Gastrocnemius medialis (tissue), 4 donors: Measurements from ENCODE around the gene GSG1L. TPM values are rescaled to one million over a fixed set of nuclear protein-coding genes. Genes with fewer than 3 reads are reported as not detected.

Experiments
- ATAC-seq, 2 donors: fragments of 150-250 bp; one replicate each; pipeline ENCODE4 v1.9.1; 2016
- DNase-seq, 2 donors: peaks; one replicate each; pipeline ENCODE4 v3.0.0-alpha.2; 2019
- H3K27ac ChIP-seq, 4 donors: fragments of 200-600 bp; sonication (generic); 1 replicate in 1 of 4; 2 replicates in 3 of 4; pipeline ENCODE4 v1.5.1; 2016 to 2018; ENCODE audit warnings: mild to moderate bottlenecking in 2 of 4, moderate library complexity in 1 of 4
- H3K27me3 ChIP-seq, 3 donors: fragments of 200-600 bp; sonication (generic) in 2 of 3; 1 replicate in 1 of 3; 2 replicates in 2 of 3; pipeline versions ENCODE4 v1.5.1 to v1.6.0; 2016 to 2019; ENCODE audit warnings: mild to moderate bottlenecking in 1 of 3, moderate library complexity in 1 of 3
- H3K36me3 ChIP-seq, 2 donors: fragments of 200-600 bp; sonication (generic) in 1 of 2; one replicate each; pipeline ENCODE4 v1.5.1; 2017 to 2018
- H3K4me1 ChIP-seq, 2 donors: fragments of 200-600 bp; sonication (generic) in 1 of 2; one replicate each; pipeline ENCODE4 v1.5.1; 2016 to 2017; ENCODE audit warnings: mild to moderate bottlenecking in 2 of 2
- H3K4me3 ChIP-seq, 4 donors: fragments of 200-600 bp; sonication (generic) in 3 of 4; 1 replicate in 1 of 4; 2 replicates in 3 of 4; pipeline ENCODE4 v1.5.1; 2016 to 2019; ENCODE audit warnings: mild to moderate bottlenecking in 2 of 4
- H3K9me3 ChIP-seq, 3 donors: fragments of 200-600 bp; sonication (generic) in 2 of 3; 1 replicate in 1 of 3; 2 replicates in 2 of 3; pipeline ENCODE4 v1.5.1; 2016 to 2019
- CTCF ChIP-seq, 5 experiments: fragments of 450-650 bp in 3 of 5; fragments of 200-600 bp in 2 of 5; sonication (generic) in 2 of 5; IDR thresholded peaks in 4 of 5; conservative IDR thresholded peaks in 1 of 5; 1 replicate in 4 of 5; 2 replicates in 1 of 5; pipeline ENCODE4 v1.5.1; 2016 to 2019; ENCODE audit warnings: antibody characterized with exemption in 5 of 5, mild to moderate bottlenecking in 3 of 5, moderate library complexity in 3 of 5
- POLR2A ChIP-seq, 2 donors: fragments of 450-650 bp; IDR thresholded peaks; one replicate each; pipeline ENCODE4 v1.6.1; 2017; ENCODE audit warnings: antibody characterized with exemption in 2 of 2, mild to moderate bottlenecking in 2 of 2, moderate library complexity in 2 of 2
- in situ Hi-C, 4 donors: fragments of 200-750 bp; cut with MboI; loops; one replicate each; pipeline versions ENCODE4 v1.15.0 to v1.8.0; 2017; ENCODE audit warnings: low sequenced_read_pairs in 4 of 4
- intact Hi-C: fragments of 100-400 bp; cut with DNase I; formaldehyde crosslinking; loops from one replicate; pipeline ENCODE4 v1.15.1; 2023; ENCODE audit warnings: low total_unique reads
- total RNA-seq, 4 donors: library from RNA; depleted of rRNA; stranded (reverse); fragments of >200 nt; gene quantifications; one replicate each; pipeline versions ENCODE4 v1.1.0 to v1.2.3, GENCODE V29; 2016

GSG1L gene
- total RNA-seq, 4 donors from 2014 or later, result not detected

DNA sequence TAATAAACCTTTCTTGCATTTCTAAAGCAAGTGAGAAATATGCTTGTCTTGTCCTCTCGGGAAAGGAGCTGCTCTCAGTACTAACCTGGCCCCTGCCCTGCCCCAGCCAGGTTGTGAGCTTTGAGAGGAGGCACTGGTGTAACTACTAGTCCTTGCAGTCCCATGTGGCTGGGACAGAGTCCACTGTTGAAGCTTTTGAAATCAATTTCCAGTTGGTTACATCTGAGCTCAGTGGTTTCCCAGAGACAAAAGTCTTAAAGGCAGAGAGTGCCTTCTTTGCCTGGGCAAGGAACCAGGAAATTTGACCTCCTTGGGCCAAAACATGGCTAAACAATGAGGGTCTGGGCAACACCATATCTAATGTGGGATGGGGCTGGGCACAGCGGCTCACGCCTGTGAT, 48.7 kb downstream of the GSG1L start:
- in situ Hi-C loops, result no loop called here
- TF ChIP-seq POLR2A (IDR thresholded peaks at IDR 0.05) (no peak), CTCF (IDR thresholded peaks at IDR 0.05 in 4 of 5, conservative IDR thresholded peaks at IDR 0.05 in 1 of 5) (no peak)

DNA sequence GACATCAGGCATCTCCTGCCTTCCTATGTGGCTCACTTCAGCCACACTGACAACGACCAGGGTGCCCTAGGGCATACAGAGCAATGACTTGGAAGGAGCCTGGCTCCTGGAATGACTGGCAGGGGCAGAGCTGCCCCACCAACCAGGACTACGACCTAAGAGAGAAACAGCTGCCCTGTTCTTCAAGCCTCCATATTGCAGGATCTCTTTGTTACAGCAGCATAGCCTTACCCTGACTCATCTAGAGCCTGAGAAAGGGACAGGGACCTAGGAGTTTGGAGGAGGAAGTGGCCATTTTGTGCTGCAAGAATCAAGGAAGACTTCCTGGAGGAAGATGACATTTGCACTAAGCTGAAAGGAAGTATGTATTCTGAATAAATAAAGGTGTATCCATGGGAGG, 49.6 kb downstream of the GSG1L start:
- intact Hi-C loops (no loop called here), in situ Hi-C loops (no loop called here)
- Histone ChIP-seq H3K9me3 (no peaks in the 10 kb centered on the region), H3K4me1 (no peaks in the 10 kb centered on the region), H3K36me3 (no peaks in the 10 kb centered on the region), H3K27me3 (peaks cover 0 to 7% (median 3%) of the 10 kb centered on the region in 3 donors), H3K27ac (no peak overlapping the region), H3K4me3 (no peak overlapping the region)
- TF ChIP-seq CTCF (IDR thresholded peaks at IDR 0.05 in 4 of 5, conservative IDR thresholded peaks at IDR 0.05 in 1 of 5), result no peak
- TF ChIP-seq POLR2A (IDR thresholded peaks at IDR 0.05), result no peak
- DNase-seq, result no peak
- no peak for ATAC-seq

More for the DNA sequence above, 48.7 kb downstream of the GSG1L start:
- Histone ChIP-seq H3K27me3 (peaks cover 0 to 7% (median 3%) of the 10 kb centered on the region in 3 donors), H3K4me1 (no peaks in the 10 kb centered on the region), H3K36me3 (no peaks in the 10 kb centered on the region), H3K4me3 (no peak overlapping the region), H3K9me3 (no peaks in the 10 kb centered on the region), H3K27ac (no peak overlapping the region)
- no peak for ATAC-seq
- intact Hi-C loops, result no loop called here
- no peak for DNase-seq

- in situ Hi-C loops, result no loop called here
- TF ChIP-seq CTCF (IDR thresholded peaks at IDR 0.05 in 4 of 5, conservative IDR thresholded peaks at IDR 0.05 in 1 of 5), result no peak
- no peak for TF ChIP-seq POLR2A (IDR thresholded peaks at IDR 0.05)
- H3K27me3 ChIP-seq, result peaks cover 0 to 7% (median 3%) of the 10 kb centered on the region in 3 donors
Observed at GRCh38 chr16:28013392-28013791, 50.1 kb downstream of the GSG1L start.

GRCh38 chr16:28011971-28012445, 51.5 kb downstream of the GSG1L start:
- Histone ChIP-seq H3K4me1 (no peaks in the 10 kb centered on the region), H3K27ac (no peak overlapping the region), H3K4me3 (no peak overlapping the region), H3K36me3 (no peaks in the 10 kb centered on the region), H3K9me3 (no peaks in the 10 kb centered on the region), H3K27me3 (peaks cover 0 to 7% (median 3%) of the 10 kb centered on the region in 3 donors)
- intact Hi-C loops (no loop called here), in situ Hi-C loops (no loop called here)
- no peak for ATAC-seq
- TF ChIP-seq CTCF (IDR thresholded peaks at IDR 0.05 in 4 of 5, conservative IDR thresholded peaks at IDR 0.05 in 1 of 5) (no peak), POLR2A (IDR thresholded peaks at IDR 0.05) (no peak)
- DNase-seq, result no peak

More at GRCh38 chr16:28013392-28013791, 50.1 kb downstream of the GSG1L start:
- intact Hi-C loops, result no loop called here
- no peaks in the 10 kb centered on the region for H3K9me3 ChIP-seq
- DNase-seq (no peak), ATAC-seq (no peak)
- no peak overlapping the region for H3K4me3 ChIP-seq
- H3K36me3 ChIP-seq, result no peaks in the 10 kb centered on the region
- H3K27ac ChIP-seq, result no peak overlapping the region
- H3K4me1 ChIP-seq, result no peaks in the 10 kb centered on the region

DNA sequence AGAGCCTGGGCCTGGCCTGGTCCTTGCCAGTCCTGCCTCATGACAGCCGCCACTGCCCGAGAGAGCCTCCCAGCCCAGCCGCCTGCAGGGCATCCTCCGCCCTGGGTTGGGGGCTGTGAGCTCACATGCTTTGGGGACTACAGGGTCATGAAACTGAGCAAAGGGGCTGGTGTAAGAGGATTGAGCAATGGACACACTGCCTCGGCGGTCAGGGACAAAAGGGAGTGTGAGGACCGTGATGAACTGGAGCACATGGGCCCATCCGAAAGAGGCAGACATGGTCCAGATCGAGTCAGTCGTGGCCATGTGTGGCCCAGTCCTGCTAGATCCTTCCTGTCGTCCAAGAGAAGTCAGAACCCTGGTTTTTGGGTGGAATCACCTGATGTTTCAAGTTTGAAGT, 52.3 kb downstream of the GSG1L start:
- no peak for ATAC-seq

More for the DNA sequence above, 52.3 kb downstream of the GSG1L start:
- intact Hi-C loops, result no loop called here
- Histone ChIP-seq H3K27ac (no peak overlapping the region), H3K4me3 (no peak overlapping the region), H3K4me1 (no peaks in the 10 kb centered on the region), H3K27me3 (peaks cover 0 to 7% (median 5%) of the 10 kb centered on the region in 3 donors), H3K36me3 (no peaks in the 10 kb centered on the region), H3K9me3 (no peaks in the 10 kb centered on the region)
- DNase-seq, result no peak
- TF ChIP-seq POLR2A (IDR thresholded peaks at IDR 0.05) (no peak), CTCF (IDR thresholded peaks at IDR 0.05 in 4 of 5, conservative IDR thresholded peaks at IDR 0.05 in 1 of 5) (no peak)
- in situ Hi-C loops, result no loop called here
